DMS 273 (cell line): ENCODE results near the gene TRPM5.

Experiments
- DNase-seq: peaks from one replicate; lab custom pipeline; 2025; ENCODE audit not compliant: unreplicated experiment; lab: John Stamatoyannopoulos, UW

Gene TRPM5

DNA sequence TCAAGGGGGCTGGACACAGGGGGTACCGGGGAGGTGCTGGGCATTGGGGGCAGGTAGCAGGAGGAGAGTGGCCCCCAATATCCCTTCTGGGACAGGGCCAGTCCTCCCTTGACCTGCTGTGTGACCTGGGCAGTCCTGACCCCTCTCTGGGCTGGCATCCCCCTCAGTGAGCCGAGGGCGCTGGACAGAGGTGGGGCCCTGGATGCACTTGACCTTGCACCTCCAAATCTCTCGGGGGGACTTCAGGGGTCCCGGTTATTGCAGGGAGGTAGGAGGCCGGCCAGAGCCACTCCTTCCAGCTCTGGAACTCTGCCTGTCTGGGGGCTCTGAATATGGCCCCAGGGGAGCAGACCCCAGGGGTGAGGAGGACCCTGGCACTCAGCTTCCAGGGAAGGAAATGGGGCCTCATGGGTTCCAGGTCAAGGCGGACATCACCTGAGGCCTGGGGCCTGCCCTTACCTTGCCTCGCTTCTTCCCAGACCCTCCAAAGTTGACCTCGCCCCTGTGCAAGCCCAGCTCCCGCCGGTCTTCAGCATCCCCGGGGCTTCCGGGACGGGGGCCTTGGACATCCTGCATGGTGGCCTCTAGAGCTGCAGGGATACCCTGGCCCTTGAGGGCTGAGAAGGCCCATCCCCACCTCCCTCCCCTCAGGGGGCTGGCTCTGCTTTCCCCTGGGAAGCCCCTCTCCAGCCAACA is 21.7 kb downstream of the TRPM5 start:
- no peak for DNase-seq

DNA sequence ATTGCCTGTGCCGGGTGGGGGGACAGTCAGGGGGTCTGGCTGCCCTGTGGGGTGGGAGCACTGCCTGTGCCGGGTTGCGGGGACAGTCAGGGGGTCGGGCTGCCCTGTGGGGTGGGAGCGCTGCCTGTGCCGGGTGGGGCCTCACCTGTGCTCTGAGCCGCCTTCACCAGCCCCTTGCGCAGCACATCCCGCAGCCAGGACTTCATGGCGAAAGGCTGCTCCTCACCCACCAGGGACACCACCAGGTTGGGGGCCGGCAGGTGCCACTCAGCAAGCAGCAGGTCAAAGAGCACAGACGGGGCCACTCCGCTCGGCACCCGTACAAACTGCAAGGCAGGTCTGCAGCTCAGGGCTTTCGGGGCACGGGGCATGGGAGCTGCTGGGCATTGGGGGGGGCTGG is 22.3 kb downstream of the TRPM5 start:
- no peak for DNase-seq

DNA sequence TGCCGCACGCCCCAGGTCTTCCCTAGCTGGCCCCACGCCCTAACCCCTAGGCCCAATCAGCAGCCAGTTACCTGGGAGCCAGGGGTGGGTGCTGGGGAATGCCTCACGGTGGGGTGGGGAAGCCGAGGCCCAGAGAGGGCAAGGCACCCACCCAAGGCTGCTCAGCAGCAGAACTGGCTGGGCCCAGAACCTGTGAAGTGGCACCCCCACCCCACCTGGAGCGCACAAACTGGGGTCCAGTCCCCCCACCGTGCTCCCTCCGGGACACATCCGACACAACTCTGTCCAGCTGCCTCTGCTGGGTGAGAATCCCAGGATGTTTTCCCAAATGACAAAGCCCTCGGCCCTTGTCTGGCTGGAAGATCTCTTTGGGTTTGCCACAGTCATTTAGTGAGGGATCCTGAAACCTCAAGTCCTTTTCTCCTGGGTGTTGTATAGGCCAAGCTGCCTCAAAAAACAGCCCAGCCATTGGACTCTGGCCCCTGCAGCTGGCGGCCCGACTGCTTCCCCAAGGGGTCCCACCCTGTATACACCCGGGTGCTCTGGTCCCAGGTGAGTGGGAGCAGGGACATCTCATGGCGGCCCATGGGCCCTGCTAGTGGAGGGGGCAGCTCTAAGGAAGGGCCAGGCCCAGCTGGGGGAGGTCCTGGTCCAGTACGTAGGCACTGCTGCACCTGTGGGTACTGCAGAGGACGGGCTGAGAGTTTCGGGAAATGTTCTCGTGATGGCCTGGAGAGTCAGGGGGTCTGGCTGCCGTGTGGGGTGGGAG is 22.9 kb downstream of the TRPM5 start:
- DNase-seq: no peak

DNA sequence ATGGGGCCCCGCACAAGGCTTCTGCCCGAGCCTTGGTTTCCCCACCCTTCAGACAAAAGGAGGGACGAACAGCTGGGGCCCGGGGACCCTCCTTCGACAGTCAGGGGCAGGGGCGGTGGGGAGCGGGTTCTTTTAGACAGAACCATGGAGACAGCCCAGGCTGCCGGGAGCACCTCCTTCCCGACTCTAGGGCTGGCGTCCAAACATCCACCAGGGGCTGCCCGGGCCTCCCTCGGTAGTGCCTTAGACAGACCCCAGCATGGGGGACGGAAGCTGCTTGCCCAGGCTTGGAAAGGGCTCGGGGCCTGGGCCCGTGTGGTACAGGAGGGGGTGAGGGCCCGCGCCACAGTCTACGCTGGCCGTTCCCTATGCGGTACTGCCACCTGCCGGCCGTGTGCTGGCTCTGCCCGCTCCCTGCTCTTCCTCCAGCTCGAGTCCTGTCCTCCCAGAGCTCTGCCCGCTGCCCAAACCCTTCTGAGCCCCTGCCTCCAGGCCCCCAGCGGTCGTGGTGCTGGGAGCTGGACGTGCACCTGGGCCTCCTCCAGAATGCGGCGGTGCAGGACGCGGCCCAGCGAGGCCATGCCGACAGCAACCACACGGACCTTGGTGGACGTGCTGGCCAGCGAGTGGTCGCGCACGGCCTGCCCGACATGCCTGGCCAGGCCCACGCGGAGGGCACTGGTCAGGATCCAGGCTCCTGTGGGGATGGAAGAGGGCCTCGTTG is 23.6 kb downstream of the TRPM5 start:
- DNase-seq: peak; percentile 82

DNA sequence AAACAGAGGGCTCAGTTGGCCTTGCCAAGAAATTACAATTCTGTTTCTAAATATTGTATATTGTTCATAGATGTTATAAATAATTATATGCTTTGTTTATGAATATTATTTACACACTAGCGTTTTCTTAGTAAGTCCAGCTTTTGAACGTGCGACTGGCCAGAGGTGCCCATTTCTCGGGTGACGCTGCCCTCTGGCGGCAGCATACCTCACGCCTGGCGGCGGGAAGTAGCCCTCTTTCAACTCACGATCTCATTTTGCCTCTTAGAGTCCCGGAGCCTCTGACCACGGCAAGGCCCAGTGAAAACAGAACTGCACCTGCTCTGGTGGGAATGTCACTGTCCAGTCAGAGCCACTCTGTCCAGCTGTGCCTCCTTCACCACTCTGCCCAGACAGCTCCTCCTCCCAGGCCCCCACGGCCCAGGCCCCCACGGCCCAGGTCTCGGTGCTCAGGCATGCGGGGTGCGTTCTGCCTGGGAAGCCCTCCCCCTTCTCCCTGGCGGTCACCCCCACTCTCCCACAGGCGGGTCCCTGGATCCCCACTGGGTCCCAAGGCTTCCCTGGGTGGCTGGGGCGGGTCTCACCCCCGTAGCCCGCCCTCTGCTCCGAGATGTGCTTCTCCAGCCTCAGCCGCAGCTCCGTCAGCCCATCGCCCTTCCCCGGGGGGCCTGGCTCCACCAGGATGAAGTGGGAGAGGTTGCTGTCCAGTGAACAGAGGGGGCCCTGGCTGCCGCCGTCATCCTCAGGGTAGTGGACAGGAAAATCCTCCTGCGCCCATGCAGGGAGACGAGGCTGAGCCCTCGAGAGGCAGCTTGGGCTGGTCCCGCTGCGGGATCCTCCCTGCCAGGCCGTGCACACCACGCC is 24.4 kb downstream of the TRPM5 start:
- DNase-seq: peak; percentile 78

DNA sequence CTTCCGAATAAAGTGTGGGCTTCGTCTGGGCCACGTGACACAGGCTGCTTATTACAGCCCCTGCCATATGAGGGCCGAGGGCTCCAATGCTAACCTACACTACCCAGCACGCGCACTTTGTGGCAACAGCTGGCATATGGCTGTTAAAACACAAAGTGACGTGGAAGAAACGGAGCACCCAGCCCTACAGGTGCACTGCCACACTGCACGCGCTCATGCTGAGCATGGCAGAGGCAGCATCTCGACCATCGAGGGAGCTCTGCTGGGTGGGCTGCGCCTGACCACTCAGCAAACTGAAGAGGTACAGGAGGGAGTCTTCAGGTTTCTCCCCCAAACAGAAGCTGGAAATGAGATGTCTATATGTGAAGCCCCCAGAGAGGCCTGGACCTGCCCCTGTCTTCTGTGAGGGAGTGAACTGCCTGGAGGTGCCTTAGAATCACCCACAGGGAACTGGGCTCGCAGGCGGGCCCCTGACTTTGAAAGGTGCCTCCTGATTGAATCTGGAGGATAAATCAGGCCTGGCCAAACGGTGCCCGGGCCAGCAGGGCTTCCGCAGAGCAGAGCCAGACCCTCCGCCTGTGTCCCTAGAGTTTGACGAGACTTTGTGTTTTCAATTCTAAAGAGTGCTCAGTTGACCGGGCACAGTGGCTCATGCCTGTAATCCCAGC is 25.5 kb downstream of the TRPM5 start:
- DNase-seq: peak; percentile 49

DNA sequence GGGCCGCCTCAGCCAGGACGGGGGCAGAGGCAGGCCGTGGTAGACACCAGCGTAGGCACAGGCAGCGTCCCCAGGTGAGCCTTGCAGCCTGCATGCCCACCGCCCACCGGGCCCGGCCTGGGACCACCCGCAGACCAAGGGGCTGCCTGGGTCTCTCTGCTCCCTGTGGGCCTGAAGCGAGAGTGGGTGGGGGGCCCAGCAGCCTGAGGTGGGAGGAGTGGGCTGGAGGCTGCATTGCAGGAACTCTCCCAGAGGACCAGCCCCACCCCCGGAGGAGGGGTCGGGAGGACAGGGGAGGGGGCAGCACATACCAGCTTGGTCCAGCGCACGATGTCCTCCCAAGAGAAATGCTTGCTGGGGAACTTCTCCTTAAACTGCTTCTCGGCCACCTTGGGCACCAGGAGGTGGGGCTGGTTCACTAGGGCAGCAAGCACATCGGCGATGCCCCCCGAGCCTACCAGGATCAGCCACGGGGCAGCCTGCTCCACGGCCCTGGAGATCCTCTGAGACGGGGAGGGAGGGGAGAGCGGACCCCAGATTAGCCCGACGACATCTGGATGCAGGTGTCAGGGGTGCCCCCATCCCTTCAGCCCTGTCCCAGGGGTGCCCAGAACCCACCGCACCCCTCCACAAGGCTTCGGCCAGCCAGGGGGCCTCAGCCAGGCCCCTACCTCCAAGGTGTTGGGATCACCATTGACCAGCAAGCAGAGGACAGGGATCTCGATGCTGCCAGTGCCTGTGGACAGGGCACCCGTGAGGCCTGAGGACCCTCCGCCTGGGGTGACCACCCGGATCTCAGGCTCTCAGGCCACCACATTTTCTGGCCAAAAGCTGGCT is 26.2 kb downstream of the TRPM5 start:
- no peak for DNase-seq

DNA sequence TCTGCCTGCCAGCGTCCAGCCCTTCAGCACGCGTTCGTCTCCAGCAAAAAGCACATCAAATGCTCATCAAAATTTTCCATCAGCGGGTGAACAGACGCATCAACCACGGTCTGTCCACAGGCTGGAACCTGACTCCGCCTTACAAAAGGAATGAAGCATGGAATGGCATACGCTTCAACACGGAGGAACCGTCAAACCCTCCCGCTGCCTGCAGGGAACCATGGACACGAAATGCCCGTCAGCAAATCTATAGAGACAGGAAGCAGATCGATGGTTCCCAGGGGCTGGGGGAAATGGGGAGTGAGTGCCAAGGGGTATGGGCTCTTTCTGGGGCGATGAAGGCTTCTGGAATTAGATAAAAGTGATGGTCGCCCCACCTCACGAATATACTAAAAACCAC is 27.5 kb downstream of the TRPM5 start:
- no peak for DNase-seq

DNA sequence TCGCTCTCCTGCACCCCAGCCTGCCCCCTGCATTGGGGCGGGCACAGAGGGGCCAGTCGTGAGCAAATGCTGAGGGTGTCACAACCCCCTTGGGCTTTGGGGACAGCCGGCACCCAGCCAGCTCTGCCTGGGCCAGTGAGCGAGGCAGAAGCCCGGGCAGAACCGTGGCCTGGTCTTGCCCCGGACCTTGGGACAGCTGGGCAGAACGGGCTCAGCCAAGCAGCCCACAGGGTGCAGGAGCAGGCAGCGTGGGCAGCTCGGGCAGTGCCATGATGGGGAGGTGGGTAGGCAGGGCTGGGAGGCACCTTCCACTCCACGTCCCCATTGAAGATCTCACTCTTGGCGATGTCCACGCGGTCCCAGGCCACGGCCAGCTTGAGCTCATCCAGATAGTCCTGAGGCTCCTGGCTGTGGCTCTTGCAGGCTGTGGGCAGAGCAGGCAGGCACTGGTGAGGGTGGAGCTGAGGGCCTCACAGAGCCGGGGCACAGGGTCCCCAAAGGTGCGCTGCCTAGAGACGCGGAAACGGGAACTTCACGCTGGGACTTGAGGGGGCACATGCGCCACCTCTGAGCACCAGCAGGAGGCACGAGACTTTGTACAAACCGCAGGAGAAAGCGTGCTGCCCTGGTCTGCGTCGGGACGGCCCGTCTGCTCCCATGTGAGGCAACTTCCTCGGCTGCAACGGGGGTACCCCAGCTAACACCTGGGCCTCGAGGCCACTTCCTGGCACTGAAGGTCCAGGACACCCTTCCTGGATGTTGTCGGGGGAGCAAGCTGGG is 28.5 kb downstream of the TRPM5 start:
- DNase-seq: no peak

DNA sequence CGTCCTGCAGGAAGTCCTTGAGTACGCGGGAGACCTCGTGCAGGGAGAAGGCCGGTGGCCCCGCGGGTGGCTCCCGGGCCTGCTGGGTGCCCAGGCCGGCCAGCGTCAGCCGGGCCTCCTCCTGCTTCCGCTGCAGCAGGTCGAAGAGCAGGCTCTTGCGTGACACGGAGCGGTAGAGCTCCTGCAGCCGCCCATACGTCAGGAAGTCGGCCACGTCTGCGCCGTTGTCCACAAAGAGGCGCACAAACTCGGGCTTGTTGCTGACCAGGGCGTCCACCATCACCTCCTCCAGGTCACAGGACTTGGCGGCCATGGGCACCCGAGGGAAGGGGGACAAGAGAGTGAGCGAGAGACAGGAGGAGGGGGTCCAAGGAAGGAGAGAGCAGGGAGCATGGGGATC is 29.1 kb downstream of the TRPM5 start:
- no peak for DNase-seq

DNA sequence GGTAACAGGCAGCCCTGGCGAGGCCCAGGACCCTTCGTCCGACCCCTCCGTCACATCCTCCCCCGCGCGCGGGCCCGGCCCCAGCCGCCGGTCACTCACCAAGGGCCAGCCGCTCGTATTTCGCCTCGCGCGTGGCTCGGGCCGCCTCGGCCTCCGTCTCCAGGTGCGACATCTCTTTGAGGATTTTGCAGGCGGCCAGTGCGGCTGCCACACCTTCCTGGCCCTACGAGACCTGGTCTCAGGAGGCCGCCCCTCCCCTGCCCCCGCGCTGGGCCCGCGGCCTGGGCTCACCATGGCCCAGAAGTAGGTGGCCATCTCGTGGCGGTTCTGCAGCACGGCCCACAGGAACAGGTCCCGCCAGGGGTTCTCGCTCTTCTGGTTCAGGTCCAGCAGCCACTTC is 29.7 kb downstream of the TRPM5 start:
- no peak for DNase-seq

DNA sequence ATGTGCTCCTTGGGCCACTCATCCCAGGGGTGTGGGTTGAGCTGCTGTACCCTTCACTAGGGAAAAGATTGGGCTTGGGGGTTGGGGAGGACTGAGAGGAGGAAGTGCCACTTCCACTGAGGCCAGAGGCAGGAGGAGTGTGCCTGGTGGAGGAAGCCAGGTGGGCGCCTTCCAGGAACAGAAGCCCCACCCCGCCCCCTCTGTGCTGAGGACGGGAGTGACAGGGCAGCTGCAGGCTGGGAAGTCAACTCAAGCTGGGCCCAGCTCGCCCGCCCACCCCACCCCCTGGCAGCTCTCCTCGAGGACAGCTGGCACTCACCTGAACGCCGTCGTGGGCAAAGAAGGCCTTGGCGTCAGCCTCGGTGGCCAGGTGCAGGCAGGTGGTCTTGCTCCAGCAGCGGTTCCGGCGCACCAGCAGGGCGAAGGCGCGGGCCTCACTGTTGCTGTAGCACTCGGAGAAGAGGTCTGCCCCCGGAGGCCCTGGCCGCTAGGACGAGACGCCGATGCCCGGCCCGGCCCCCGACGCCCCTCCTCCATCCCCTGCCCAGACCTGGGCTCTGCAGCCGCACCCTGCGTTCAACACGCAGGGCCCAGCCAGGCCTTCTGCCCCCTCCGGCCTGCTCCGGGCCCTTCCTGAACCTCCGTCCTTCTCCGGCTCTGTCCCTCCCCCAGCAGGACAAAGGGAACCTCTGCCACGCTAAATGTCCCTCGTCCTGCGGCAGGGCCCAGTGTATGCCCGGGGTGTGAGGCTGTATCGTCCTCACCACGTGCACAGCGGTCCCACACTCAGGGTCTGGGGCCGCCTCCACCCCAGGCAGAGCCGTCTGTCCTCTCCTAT is 30.4 kb downstream of the TRPM5 start:
- no peak for DNase-seq

DNA sequence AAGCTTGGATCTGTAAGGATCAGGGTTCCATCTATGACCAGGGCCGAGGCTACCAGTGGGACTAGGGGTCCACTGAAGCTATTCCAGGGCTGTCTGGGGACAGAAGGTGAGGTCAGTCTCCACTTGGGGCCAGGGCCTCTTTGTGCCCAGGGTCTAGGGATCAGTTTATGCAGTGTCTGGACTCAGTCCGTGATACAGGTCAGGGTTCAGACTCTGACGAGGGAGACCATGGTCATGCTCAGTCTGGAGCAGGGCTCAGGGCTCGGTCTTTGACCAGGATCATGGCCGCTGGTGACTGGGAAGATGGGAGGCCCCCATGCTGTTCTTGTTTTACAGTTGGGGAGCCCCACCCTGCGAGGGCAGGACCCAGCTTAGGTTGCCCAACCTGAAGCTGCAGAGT is 32.0 kb downstream of the TRPM5 start:
- no peak for DNase-seq

DNA sequence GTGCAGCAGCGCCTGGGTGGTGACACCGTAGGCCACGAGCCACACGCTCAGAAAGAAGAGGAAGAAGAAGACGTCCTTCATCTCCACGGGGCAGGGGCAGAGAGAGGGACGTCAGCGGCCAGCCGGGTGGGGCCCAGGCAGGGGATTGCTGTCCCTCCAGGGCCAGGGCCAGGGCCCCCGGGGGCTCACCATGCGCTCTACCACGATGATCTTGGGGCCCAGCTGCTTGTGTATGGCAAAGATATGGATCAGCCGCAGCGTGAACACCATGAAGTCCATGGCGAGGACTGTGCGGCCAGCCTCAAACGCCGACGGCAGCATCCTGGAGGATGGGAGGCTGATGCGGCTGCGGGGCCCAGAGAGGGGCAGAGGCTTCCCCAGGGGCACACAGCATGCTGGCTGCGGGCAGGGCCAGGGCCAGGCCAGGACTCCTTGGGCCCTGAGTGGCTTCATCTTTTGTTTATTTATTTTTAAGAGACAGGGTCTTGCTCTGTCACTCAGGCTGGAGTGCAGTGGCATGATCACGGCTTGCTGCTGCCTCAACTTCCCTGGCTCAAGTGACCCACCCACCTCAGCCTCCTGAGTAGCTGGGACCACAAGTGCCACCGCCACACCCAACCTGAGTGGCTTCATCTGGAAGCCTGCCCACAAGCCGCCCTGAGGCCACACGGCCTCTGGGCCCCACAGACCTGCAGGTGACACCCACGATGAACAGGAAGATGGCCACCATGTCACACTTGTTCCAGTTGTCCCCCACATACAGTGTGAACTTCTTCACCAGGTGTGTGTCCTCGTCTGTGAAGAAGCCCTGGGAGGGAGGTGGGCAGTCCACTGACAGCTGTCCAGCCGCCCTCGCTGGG is 32.6 kb downstream of the TRPM5 start:
- no peak for DNase-seq

DNA sequence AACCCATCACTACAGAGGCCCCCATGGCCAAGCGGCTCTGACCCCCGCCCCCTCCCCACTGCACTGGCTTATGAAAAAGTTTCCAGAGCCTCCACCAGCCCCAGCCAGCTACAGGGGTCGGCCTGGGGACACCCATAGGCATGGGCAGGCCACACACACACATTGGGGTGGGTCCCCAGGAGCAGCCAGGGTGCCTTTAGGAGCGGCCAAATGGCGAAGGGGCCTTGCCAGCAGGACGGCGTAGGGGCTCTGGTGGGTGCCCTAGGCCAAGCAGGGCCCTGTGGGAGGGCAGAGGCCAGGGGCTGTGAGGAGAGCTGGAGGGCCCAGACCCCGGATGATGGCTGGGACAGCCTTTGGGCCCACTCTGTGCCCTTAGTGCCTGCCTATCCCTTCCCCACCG is 33.7 kb downstream of the TRPM5 start:
- no peak for DNase-seq

DNA sequence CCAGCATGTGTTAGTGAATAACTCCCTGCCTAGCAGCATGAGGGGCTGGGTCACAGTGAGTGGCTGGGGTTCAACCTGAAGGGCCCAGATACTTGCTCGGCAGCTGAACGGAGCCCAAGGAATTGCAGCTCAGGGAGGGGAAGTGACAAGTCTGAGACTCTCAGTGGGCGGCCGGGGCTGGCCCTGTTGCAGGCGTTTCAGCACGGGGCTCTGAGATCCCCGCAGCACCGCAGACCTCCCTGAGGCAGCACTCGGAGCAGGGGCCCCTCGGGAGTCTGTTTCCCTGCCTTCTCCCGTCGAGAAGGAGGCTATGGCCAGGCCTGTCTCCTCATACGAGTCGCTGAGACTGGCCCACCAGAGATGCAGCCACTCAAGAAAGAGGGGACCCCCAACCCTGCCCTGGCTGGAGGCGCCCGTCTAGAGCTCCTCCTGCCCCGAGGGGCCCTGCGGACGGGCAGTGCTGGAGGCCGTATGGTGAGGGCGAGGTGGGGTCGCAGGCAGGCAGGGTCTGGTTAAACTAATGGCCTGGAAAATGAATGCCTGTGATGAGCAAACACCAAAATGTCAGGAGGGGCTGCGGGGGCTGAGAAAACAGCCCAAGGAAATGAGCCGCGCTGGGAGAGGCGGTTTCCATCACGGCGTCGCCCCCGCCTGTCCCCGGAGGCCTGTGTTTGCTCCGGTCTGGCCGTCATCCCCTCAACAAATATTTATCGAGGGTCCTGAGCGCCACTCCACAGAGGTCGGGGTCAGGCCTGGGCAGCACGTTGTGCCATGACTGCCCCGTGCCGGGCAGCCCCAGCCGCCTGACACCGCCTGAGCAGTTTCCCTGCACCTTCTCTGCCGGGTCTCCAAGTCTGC is 34.5 kb downstream of the TRPM5 start:
- no peak for DNase-seq
